Ishikawa (cell line): ENCODE measurements around the gene WFDC10B.

Experiments used
- CEBPB ChIP-seq: IDR thresholded peaks from 2 replicates; pipeline ENCODE4 v1.6.1; 2012
- CREB1 ChIP-seq: IDR thresholded peaks from 2 replicates; pipeline ENCODE4 v1.6.1; 2012; ENCODE audit warnings: low read depth
- EGR1 ChIP-seq: IDR thresholded peaks from 2 replicates; pipeline ENCODE4 v1.6.1; 2012
- EP300 ChIP-seq: IDR thresholded peaks from 2 replicates; pipeline ENCODE4 v1.6.1; 2012; ENCODE audit warnings: borderline replicate concordance
- FOXM1 ChIP-seq: IDR thresholded peaks from 2 replicates; pipeline ENCODE4 v1.6.1; 2012; ENCODE audit warnings: low read depth, borderline replicate concordance
- MAX ChIP-seq: IDR thresholded peaks from 2 replicates; pipeline ENCODE4 v1.6.1; 2012
- NFIC ChIP-seq: IDR thresholded peaks from 2 replicates; pipeline ENCODE4 v1.6.1; 2012
- RAD21 ChIP-seq: IDR thresholded peaks from 2 replicates; pipeline ENCODE4 v1.6.1; 2012; ENCODE audit warnings: low read depth
- REST ChIP-seq: IDR thresholded peaks from 2 replicates; pipeline ENCODE4 v1.6.1; 2012; ENCODE audit warnings: low read depth, mild to moderate bottlenecking
- TAF1 ChIP-seq: IDR thresholded peaks from 2 replicates; pipeline ENCODE4 v1.6.1; 2012; ENCODE audit warnings: low read depth, mild to moderate bottlenecking
- TCF12 ChIP-seq: IDR thresholded peaks from 2 replicates; pipeline ENCODE4 v1.6.1; 2012; ENCODE audit warnings: low read depth
- TEAD4 ChIP-seq: IDR thresholded peaks from 2 replicates; pipeline ENCODE4 v1.6.1; 2012
- USF1 ChIP-seq: IDR thresholded peaks from 2 replicates; pipeline ENCODE4 v1.6.1; 2012
- YY1 ChIP-seq: IDR thresholded peaks from 2 replicates; pipeline ENCODE4 v1.6.1; 2012; ENCODE audit warnings: low read depth
- ZBTB7A ChIP-seq: IDR thresholded peaks from 2 replicates; pipeline ENCODE4 v1.6.1; 2012; ENCODE audit warnings: low read depth

WFDC10B gene

GRCh38 chr20:45649312-45649863 lies 55.4 kb downstream of the WFDC10B start:
- TF ChIP-seq MAX = no peak
- TF ChIP-seq NFIC = no peak
- no peak for TF ChIP-seq CREB1
- no peak for TF ChIP-seq EGR1
- TF ChIP-seq TEAD4 = no peak
- TF ChIP-seq REST = no peak
- TF ChIP-seq TAF1 = no peak
- no peak for TF ChIP-seq RAD21
- no peak for TF ChIP-seq EP300
- no peak for TF ChIP-seq YY1
- TF ChIP-seq FOXM1 = no peak

- TF ChIP-seq REST = no peak
- TF ChIP-seq CREB1 = no peak
- TF ChIP-seq FOXM1 = no peak
- TF ChIP-seq USF1 = no peak
- TF ChIP-seq EP300 = no peak
- TF ChIP-seq TAF1 = no peak
- TF ChIP-seq YY1 = no peak
- TF ChIP-seq MAX = no peak
- TF ChIP-seq TEAD4 = no peak
- no peak for TF ChIP-seq EGR1
- TF ChIP-seq NFIC = no peak
- TF ChIP-seq TCF12 = no peak
- TF ChIP-seq RAD21 = no peak
- no peak for TF ChIP-seq ZBTB7A
- no peak for TF ChIP-seq CEBPB
These were observed 57.3 kb downstream of the WFDC10B start for GRCh38 chr20:45647441-45648050.

- TF ChIP-seq ZBTB7A = no peak
- TF ChIP-seq TEAD4 = no peak
- TF ChIP-seq YY1 = no peak
- TF ChIP-seq NFIC = no peak
- TF ChIP-seq REST = no peak
These were observed 57.9 kb downstream of the WFDC10B start for GRCh38 chr20:45646875-45647274.

GRCh38 chr20:45639687-45640086 lies 65.1 kb downstream of the WFDC10B start:
- TF ChIP-seq FOXM1 (no peak), TEAD4 (no peak), RAD21 (no peak), YY1 (no peak), CEBPB (no peak), NFIC (no peak), EGR1 (no peak), EP300 (no peak), MAX (no peak), REST (no peak), TAF1 (no peak), TCF12 (no peak), CREB1 (no peak), USF1 (no peak), ZBTB7A (no peak)
